ENCODE data around the gene FAAP20.

Gene FAAP20

GRCh38 chr1:2229911-2230731 is 35.5 kb upstream of the FAAP20 start:
- peak; percentile 40 for DNase-seq

GRCh38 chr1:2229037-2229864 is 34.7 kb upstream of the FAAP20 start:
- DNase-seq = peak; percentile 71

- peak; percentile 54 for DNase-seq
Observed at GRCh38 chr1:2228694-2229036, 34.1 kb upstream of the FAAP20 start.

GRCh38 chr1:2228157-2228594 is 33.6 kb upstream of the FAAP20 start, which contains the start of gene SKI:
Gene SKI, plus strand, starts transcription at chr1:2228319. Its CDS starts 448 bp downstream, at chr1:2228767.
- no peak for DNase-seq

DNA sequence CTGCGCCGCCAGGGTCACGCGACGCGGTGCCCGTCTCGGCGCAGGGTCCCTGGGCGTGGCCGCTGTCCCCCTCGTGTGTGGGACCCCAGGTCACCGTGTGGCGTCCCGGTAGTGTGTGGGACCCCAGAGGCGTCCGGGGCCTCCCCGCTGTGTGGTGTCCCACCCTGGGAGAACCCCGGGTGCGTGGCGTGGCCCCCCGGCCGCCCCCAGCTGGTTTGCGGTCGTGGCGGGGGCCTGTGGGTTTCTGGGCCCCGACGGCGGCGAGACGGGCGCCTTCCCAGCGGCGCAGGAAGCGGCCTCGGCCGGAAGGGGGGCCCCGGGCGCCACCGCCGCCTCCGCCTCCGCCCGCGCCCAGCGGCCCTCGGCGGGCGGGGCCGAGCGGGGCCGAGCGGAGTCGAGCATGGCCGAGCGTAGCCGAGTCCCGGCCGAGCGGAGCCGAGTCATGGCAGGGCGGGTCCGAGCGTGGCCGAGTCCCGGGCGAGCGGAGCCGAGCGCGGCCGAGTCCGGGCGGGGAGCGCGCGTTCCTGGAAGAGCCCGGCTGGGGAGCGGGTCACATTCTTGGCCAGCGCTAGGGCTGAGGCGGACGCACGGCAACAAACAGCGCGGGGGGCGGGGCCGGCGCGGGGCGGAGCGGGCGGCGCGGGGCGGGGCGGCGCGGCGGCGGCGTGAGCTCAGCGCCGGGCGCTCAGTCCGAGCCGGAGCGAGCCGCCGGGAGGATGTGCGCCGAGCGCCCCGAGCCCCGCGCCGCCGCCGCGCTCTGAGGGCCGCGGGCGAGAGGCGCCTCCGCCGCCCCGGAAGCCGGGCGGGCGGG is 33.0 kb upstream of the FAAP20 start:
- peak; percentile 96 for DNase-seq

- DNase-seq = no peak
Observed at GRCh38 chr1:2226525-2227345, 32.2 kb upstream of the FAAP20 start.

DNA sequence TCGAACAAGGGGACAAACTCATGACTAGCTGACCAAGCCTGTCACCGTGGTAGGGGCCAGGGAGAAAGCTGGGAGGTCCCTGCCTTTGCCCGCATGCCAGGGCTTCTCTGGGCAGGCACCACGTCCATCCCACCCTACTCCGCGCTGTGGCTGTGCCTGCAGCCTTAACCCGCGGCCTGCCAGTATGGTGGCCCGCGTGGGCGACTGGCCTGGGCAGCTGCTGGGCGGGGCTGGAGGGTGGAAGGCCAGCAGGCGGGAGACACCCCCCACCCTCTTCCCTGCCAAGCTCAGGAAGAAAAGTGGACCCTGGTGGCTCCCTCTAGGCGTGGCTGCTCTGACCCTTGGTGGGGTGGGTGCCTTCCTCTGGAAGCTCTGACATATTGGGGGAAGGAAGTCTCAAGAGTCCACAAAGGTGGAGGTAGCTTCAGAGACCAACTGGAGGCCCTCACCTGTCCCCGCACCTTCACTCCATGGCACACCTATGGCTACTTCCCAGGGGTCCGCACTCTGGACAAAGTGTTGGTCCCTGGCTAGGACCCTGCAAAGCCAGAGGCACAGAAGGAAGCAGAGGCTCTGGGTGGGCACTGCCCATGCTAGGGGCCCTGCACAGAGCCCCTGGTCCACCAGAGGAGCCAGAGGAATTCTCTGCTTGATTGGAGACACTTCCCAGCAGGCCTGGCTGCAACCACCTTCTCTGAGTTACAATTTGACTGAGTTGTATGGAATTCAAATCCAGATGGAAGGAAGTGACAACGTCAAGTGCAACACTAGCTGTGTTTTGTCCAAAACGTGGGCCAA is 30.3 kb upstream of the FAAP20 start:
- no peak for DNase-seq

DNA sequence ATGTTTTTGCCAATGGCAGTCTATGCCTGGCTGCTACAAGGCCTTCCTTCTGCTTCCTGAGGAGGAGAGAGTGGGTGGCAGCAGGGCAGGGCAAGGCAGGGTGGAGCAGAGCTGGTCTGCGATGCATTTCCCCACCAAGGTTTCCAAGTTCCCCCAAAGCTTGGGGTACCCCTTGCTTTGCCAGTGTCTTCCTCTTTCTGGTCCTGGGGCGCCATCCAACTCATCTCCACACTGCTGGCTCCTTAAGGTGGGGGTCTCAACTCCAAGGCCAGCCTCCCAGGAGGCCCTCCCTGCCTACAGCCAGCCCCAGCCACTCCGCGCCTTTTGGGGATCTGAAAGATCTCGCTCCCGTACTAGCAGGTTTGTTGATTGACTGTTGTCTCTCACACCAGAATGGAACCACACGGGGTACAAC is 29.6 kb upstream of the FAAP20 start:
- no peak for DNase-seq

GRCh38 chr1:2221271-2221670 is 26.7 kb upstream of the FAAP20 start:
- DNase-seq = no peak

GRCh38 chr1:2216767-2217058 is 22.1 kb upstream of the FAAP20 start:
- no peak for DNase-seq

DNA sequence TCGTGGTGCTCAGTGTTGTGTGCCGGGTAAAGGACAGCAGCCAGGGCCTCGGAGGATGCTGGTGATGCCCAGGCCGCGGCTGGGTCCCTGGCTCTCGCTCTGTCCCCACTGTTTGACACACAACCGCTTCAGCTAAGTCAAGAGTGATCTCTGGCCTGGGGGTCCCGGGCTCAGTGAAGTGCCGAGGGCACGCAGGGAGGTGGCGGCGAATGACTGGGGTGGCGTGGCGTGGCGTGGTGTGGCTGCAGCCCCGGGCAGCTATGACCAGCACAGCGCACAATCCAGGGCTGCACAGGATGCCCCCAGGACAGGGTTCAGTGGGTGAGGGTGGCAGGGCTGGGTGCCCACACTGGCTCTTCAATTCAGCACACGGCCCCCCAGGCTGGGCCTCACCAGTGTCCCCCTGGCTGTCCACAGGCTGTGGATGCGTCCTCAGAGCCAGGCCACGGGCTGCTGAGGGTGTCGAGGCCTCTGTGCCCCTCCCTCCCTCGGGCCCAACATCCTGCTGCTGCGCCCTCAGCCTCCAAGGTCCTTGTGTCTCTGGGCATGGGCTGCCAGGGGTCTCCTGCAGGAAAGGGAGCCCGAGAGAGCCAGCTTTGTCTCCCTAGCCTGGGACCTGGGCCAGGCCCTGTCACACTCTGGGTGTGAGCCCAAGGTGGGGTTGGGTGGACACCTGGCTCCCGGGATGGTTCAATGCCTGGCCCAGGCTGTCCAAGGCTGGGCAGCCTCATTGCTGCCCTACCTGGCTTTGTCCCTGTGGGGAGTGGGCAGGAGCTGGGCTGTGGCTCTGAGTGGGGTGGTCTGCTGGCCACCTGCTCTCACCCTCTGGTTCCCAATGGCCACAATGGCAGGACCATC is 21.6 kb upstream of the FAAP20 start:
- no peak for DNase-seq

DNA sequence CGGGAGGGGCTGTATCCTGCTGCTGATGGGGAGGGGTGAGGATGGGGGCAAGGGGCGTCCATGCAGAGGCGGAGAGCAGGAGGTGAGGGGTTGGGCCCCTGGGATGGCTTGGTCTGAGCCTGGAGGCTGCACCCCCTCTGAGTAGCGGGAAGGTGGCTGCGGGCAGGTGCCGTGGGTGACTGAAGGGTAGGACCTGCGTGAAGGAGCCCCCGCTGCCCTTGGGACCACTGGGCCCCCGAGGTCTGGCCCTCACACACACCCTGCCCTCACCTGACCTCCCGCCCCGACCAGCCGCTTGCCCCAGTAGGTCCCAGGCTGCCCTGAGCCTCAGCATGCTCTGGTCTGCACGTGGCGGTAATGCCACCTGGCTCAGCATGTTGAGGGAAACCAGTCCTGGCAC is 20.8 kb upstream of the FAAP20 start:
- no peak for DNase-seq

DNA sequence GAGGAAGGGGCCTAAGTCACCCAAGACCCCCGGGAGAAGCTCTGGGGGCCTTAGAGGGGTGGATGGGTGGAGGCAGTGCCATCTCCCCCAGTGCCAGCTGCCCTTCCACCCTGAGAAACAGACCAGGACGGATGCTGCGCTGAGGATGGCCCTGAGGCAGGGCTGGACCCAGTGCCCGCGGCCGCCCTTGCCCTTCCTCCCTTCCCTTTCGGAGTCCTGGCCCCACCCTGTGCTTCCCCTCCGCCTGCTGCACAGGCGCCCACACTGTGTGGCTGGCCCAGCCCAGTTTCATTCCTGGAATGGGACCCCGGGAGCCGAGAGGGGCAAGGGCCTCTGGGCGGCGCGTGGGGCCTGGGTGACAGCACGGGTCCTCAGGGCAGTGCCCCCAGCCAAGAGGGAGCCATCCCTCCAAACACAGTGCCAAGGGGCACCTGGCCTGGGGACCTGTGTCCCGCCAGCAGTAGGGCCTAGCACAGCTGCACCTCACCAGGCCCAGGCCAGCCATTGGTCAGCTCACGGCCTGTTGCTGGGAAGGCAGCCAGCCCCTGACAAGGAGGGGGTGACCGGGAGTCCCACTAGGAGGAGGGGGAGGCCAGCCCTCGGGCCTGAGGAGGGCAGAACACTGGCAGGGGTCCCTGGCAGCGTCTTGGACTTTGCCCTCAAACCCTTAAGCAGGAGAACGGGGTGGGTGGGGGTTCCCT is 20.1 kb upstream of the FAAP20 start:
- DNase-seq = no peak

DNA sequence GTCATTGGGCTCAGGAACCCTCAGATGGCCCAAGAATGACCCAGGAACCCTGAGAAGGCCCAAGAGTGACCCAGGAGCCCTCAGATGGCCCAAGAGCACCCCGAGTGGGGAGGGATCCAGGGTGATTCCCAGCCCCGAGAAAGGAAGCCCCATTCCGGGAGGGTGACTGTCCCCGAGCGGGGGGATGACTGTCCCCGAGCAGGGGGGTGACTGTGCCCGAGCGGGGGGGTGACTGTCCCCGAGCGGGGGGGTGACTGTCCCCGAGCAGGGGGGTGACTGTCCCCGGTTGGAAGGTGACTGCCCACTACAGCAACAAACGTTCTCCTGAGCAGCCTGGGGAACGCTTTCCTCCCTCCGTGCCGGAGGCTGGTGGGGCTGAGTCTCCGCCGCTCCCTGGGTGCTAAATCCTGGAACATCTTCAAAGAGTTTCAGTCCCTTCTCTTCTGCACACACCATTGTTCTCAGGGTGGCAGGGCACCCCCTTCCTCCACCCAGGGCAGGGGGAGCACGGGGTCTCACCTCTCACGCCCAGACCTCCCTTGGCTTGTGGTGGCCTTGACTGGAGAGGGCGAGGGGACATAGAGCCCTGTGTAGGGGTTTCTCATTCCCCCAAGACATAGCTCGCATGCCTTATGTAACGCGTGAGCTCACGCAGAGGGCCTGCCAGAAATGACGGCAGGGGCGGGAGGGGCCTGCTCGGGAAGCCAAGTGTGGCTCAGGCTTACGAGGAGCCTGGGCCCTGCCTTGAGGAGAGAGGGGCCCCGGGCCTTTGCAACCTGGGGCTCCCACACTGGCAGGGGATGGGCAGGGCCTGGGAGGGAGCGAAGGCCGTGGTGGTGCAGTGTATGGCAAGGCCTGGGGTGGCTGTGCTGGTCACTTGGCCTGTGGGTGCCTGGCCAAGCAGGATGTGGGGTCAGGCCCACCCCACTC is 19.3 kb upstream of the FAAP20 start:
- no peak for DNase-seq

DNA sequence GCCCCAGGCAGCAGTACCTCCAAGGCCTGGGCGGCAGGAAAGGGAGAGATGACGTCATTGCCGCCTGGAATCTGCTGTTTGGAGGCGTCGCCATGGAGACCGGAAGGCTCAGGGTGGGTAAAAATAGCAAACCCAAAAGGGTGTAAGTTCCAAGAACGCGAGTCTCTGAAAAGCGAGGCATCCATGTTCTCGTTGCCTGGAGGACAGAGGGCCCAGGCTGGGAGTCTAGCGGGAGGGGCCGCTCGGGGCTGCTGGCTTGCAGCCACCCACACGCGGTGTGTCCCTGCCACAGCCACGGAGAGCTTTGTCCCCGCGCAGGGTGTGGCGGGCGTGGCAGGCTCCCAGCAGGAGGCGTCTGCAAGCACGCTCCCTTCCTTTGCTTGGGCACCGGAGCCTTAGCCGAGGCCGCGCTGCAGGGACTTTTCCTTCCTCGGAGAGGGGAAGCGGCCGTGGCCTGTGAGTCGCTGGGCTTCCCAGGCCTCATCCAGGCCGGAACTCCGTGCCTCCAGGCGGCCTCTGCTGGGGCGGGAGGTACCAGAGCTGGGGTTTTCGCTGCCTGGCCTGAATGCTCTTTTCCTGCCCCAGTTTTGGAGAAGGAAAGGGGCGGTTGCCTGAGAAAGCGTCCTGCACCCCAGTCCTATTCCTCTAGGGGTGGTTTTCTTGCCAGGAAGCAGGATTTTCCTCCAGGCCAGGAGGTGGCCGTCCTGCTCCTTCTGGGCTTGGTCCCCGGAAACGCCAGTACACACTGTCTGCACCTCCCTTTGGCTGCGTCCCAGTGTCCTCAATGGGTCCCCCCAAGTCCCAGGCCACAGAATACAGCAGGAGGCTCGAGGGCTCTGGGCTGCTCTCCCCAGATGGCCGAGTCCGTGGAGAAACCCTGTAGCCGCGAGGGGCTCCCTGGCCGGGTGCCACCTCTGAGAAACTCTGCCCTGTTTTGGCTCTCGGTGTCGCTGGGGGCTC is 18.2 kb upstream of the FAAP20 start:
- DNase-seq = peak; percentile 61

GRCh38 chr1:2212274-2212531 is 17.6 kb upstream of the FAAP20 start:
- DNase-seq = no peak

DNA sequence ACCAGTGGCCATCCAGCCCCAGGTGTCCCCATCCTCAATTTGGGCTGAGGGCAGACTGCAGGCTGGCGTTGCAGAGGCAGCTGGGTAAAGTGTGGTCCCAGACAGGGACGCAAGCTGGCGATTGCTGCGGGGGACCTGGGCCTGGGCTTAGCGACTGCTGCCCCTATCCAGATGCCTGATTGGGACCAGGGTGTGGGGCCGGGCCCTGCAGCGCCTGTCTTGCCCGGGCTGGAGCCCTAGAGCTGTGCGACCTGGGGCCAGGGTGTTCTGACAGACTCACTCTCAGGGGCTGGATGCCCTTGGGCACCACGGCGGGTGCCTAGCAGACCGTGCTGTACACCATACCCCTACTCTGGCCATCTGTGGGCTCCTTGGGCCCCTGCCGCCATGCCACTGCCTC is 16.2 kb upstream of the FAAP20 start:
- no peak for DNase-seq

- no peak for DNase-seq
Observed at GRCh38 chr1:2210084-2210653, 15.6 kb upstream of the FAAP20 start.
